GM06990 (cell line): Measurements from ENCODE around the gene CDK5R1.
"Not testable (repeated sequence)": the region's sequence is repeated elsewhere in the genome, so short reads cannot be mapped to it uniquely, and the experiment has no call there.

Experiments
- DNase-seq: peaks from one replicate; pipeline ENCODE4 v3.0.0-alpha.2; 2011; ENCODE audit not compliant: insufficient read length; ENCODE audit errors: extremely low read depth
- H3K27me3 ChIP-seq: replicated peaks from 2 replicates; pipeline ENCODE4 v1.6.0; 2011; ENCODE audit warnings: low read length; ENCODE audit not compliant: control insufficient read depth, insufficient read depth
- H3K36me3 ChIP-seq: 2 replicates; pipeline ENCODE4 v1.5.1; 2011; ENCODE audit warnings: low read length; ENCODE audit not compliant: control insufficient read depth, insufficient read depth
- H3K4me3 ChIP-seq: replicated peaks from 2 replicates; pipeline ENCODE4 v1.5.1; 2011; ENCODE audit warnings: low read depth, mild to moderate bottlenecking, control low read depth, low read length
- TF ChIP-seq, protein P1 (sequence below): IDR thresholded peaks from 2 replicates; pipeline ENCODE4 v1.5.1; 2011; ENCODE audit warnings: low read length, control low read depth, mild to moderate bottlenecking, inconsistent platforms; ENCODE audit not compliant: insufficient read depth, poor library complexity, severe bottlenecking

The CDK5R1 gene

GRCh38 chr17:32520104-32520701 is 33.4 kb downstream of the CDK5R1 start:
- H3K4me3 ChIP-seq = peak overlapping the region; percentile 43
- H3K27me3 ChIP-seq = no peaks in the 10 kb centered on the region
- peak; percentile 68 for DNase-seq
- TF ChIP-seq, protein P1, sequence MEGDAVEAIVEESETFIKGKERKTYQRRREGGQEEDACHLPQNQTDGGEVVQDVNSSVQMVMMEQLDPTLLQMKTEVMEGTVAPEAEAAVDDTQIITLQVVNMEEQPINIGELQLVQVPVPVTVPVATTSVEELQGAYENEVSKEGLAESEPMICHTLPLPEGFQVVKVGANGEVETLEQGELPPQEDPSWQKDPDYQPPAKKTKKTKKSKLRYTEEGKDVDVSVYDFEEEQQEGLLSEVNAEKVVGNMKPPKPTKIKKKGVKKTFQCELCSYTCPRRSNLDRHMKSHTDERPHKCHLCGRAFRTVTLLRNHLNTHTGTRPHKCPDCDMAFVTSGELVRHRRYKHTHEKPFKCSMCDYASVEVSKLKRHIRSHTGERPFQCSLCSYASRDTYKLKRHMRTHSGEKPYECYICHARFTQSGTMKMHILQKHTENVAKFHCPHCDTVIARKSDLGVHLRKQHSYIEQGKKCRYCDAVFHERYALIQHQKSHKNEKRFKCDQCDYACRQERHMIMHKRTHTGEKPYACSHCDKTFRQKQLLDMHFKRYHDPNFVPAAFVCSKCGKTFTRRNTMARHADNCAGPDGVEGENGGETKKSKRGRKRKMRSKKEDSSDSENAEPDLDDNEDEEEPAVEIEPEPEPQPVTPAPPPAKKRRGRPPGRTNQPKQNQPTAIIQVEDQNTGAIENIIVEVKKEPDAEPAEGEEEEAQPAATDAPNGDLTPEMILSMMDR = no peak
- no peaks in the 10 kb centered on the region for H3K36me3 ChIP-seq

- Histone ChIP-seq H3K36me3 (no peaks in the 10 kb centered on the region), H3K4me3 (no peak overlapping the region), H3K27me3 (no peaks in the 10 kb centered on the region)
- TF ChIP-seq, protein P1 = no peak
- DNase-seq = no peak
Measured at GRCh38 chr17:32520737-32521404, 34.1 kb downstream of the CDK5R1 start.

GRCh38 chr17:32523017-32523680 is 36.4 kb downstream of the CDK5R1 start:
- Histone ChIP-seq H3K27me3 (no peaks in the 10 kb centered on the region), H3K4me3 (peak overlapping the region; percentile 46), H3K36me3 (no peaks in the 10 kb centered on the region)
- TF ChIP-seq, protein P1 = no peak
- DNase-seq = peak; percentile 89

DNA sequence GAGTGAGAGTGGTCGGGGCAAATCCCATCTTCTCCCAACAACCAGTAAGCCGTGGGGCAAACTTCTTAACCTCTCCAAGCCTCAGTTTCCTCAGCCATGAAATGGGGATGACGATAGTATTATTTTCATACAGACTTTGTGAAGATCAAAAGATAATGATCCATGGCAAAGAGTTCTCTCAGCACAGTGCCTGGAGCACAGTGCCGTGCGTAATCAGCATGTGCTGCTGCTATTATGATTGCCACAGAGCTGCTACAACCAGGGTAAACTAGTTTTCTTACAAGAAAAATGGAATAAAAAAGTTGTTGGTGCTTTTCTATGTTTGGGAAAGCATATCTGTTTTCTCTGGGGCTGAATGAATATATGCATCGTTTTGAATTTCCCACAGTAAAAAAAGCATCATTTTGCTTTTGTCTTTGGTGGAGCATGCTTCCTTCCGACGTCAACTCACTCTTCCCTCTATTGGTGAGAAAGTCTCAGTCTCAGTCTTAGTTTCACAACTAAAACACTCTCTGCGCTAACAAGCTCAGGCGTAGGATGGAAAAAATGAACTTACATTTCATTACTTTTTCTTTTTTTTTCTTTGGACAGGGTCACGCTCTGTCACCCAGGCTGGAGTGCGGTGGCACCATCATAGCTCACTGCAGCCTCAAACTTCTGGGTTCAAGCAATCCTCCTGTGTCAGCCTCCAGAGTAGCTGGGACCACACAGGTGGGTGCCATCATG is 37.2 kb downstream of the CDK5R1 start:
- no peaks in the 10 kb centered on the region for H3K27me3 ChIP-seq
- H3K36me3 ChIP-seq = no peaks in the 10 kb centered on the region
- TF ChIP-seq, protein P1 = no peak
- H3K4me3 ChIP-seq = peak overlapping the region; percentile 46
- peak; percentile 81 for DNase-seq

DNA sequence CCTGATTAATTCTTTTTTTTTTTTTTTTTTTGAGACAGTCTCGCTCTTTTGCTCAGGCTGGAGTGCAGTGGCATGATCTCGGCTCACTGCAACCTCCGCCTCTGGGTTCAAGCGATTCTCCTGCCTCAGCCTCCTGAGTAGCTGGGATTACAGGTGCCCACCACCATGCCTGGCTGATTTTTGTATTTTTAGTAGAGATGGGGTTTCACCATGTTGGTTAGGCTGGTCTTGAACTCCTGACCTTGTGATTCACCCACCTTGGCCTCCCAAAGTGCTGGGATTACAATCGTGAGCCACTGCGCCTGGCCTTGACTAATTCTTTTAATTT is 37.7 kb downstream of the CDK5R1 start:
- not testable (repeated sequence) for H3K27me3 ChIP-seq, DNase-seq, H3K36me3 ChIP-seq, H3K4me3 ChIP-seq

DNA sequence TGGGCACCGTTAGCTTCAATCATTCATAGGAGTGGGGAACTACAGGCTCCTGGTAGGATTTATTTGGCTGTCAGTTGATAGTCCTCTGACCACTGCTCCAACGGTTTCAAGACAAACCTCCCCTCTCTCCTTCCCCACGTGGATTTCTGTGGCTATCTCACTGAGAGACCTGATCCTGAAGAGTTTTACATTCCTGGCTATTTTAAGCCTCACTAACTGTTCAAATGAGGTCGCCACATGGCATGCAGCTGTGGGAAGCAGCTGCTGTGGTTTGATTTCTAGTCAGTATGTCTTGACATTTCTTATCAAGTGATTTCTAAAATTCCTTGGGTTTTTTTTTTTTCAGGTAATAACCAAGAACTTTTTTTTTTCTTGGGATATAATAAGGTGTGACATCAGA is 38.3 kb downstream of the CDK5R1 start:
- Histone ChIP-seq H3K36me3 (no peaks in the 10 kb centered on the region), H3K27me3 (no peaks in the 10 kb centered on the region), H3K4me3 (no peak overlapping the region)
- TF ChIP-seq, protein P1 = no peak
- DNase-seq = no peak
